Erythroblast (primary cell): ENCODE results near the gene RBM44.
"Not testable (repeated sequence)": the region's sequence is repeated elsewhere in the genome, so short reads cannot be mapped to it uniquely, and the experiment has no call there.

Experiments used
- DNase-seq, 2 experiments: peaks; one replicate each; lab custom pipeline; 2025; lab: John Stamatoyannopoulos, UW
- GATA1 ChIP-seq: IDR thresholded peaks from 2 replicates; pipeline ENCODE4 v1.6.1; 2011; ENCODE audit warnings: low read depth, mild to moderate bottlenecking, control low read depth, low read length, moderate library complexity
- POLR2A ChIP-seq: IDR thresholded peaks from 2 replicates; pipeline ENCODE4 v1.6.1; 2011; ENCODE audit warnings: mild to moderate bottlenecking, low read length

RBM44 gene

GRCh38 chr2:237866101-237866621 is 67.6 kb downstream of the RBM44 start:
- TF ChIP-seq GATA1: no peak
- no peak for TF ChIP-seq POLR2A
- DNase-seq: no peak

- TF ChIP-seq POLR2A: no peak
- DNase-seq: no peak
Observed at GRCh38 chr2:237867465-237867864, 68.9 kb downstream of the RBM44 start.

GRCh38 chr2:237868074-237868473 is 69.5 kb downstream of the RBM44 start:
- not testable (repeated sequence) for DNase-seq

GRCh38 chr2:237868631-237869342 is 70.2 kb downstream of the RBM44 start:
- no peak for DNase-seq
- no peak for TF ChIP-seq GATA1
- no peak for TF ChIP-seq POLR2A

GRCh38 chr2:237869343-237870102 is 70.9 kb downstream of the RBM44 start:
- no peak for DNase-seq
- TF ChIP-seq GATA1 (no peak), POLR2A (no peak)

GRCh38 chr2:237870126-237870525 is 71.5 kb downstream of the RBM44 start:
- no peak for TF ChIP-seq POLR2A
- no peak for TF ChIP-seq GATA1
- DNase-seq: no peak

- DNase-seq: no peak
- TF ChIP-seq POLR2A (no peak), GATA1 (no peak)
Observed at GRCh38 chr2:237870754-237871651, 72.4 kb downstream of the RBM44 start.

GRCh38 chr2:237872178-237872887 is 73.8 kb downstream of the RBM44 start:
- DNase-seq: no peak
- TF ChIP-seq POLR2A: no peak
- TF ChIP-seq GATA1: no peak

GRCh38 chr2:237873421-237873831 is 74.8 kb downstream of the RBM44 start:
- no peak for TF ChIP-seq GATA1
- no peak for TF ChIP-seq POLR2A
- no peak for DNase-seq

GRCh38 chr2:237873897-237874551 is 75.4 kb downstream of the RBM44 start:
- TF ChIP-seq GATA1: no peak
- TF ChIP-seq POLR2A: no peak
- no peak for DNase-seq

GRCh38 chr2:237874585-237875161 is 76.1 kb downstream of the RBM44 start:
- TF ChIP-seq GATA1 (no peak), POLR2A (no peak)
- DNase-seq: no peak

GRCh38 chr2:237875256-237876060 is 76.9 kb downstream of the RBM44 start:
- DNase-seq: no peak
- no peak for TF ChIP-seq POLR2A
- TF ChIP-seq GATA1: no peak
